Smooth muscle cell (in vitro differentiated cells): ENCODE measurements around the gene TRA2A. TPM values are rescaled to one million over a fixed set of nuclear protein-coding genes. Genes with fewer than 3 reads are reported as not detected.

Experiments used
- DNase-seq: peaks from one replicate; lab custom pipeline; 2025; ENCODE audit not compliant: unreplicated experiment; lab: John Stamatoyannopoulos, UW
- H2AFZ ChIP-seq: fragments of 200-600 bp; sonication (generic); 2 replicates; pipeline ENCODE4 v1.6.0; 2016; ENCODE audit warnings: antibody characterized with exemption, low read depth, mild to moderate bottlenecking
- H3F3A ChIP-seq: fragments of 200-600 bp; sonication (generic); 2 replicates; pipeline ENCODE4 v1.6.0; 2017; ENCODE audit warnings: antibody characterized with exemption, low read depth
- H3K27ac ChIP-seq: fragments of 200-600 bp; sonication (generic); 2 replicates; pipeline ENCODE4 v1.5.1; 2016; ENCODE audit warnings: low read depth, mild to moderate bottlenecking
- H3K27me3 ChIP-seq: fragments of 200-600 bp; sonication (generic); 2 replicates; pipeline ENCODE4 v1.6.1; 2016; ENCODE audit warnings: low read depth, mild to moderate bottlenecking
- H3K36me3 ChIP-seq: fragments of 200-600 bp; sonication (generic); 2 replicates; pipeline ENCODE4 v1.5.1; 2016; ENCODE audit warnings: low read depth
- H3K4me1 ChIP-seq: fragments of 200-600 bp; sonication (generic); 2 replicates; pipeline ENCODE4 v1.5.1; 2016; ENCODE audit warnings: low read depth
- H3K4me2 ChIP-seq: fragments of 200-600 bp; sonication (generic); 2 replicates; pipeline ENCODE4 v1.6.0; 2016; ENCODE audit warnings: mild to moderate bottlenecking
- H3K4me3 ChIP-seq: fragments of 200-600 bp; sonication (generic); 2 replicates; pipeline ENCODE4 v1.5.1; 2016; ENCODE audit warnings: mild to moderate bottlenecking
- H3K79me2 ChIP-seq: fragments of 200-600 bp; sonication (generic); 2 replicates; pipeline ENCODE4 v1.6.0; 2016; ENCODE audit warnings: low read depth, mild to moderate bottlenecking
- H3K9ac ChIP-seq: fragments of 200-600 bp; sonication (generic); 2 replicates; pipeline ENCODE4 v1.6.0; 2016; ENCODE audit warnings: low read depth
- H3K9me3 ChIP-seq: fragments of 200-600 bp; sonication (generic); replicated peaks from 2 replicates; pipeline ENCODE4 v1.5.1; 2016; ENCODE audit warnings: low read depth
- H4K20me1 ChIP-seq: fragments of 200-600 bp; sonication (generic); 2 replicates; pipeline ENCODE4 v1.6.0; 2016; ENCODE audit warnings: low read depth
- CTCF ChIP-seq: fragments of 200-600 bp; sonication (generic); IDR thresholded peaks from 2 replicates; pipeline ENCODE4 v1.5.1; 2017; ENCODE audit warnings: borderline replicate concordance, mild to moderate bottlenecking, antibody characterized with exemption; ENCODE audit not compliant: insufficient read depth, poor library complexity, severe bottlenecking
- WGBS: methylation state at CpG from one replicate; pipeline ENCODE4 v1.1.7; 2016; ENCODE audit warnings: low lambda C conversion rate; 5-methylcytosine and 5-hydroxymethylcytosine counted together
- polyA plus RNA-seq: library from polyadenylated mRNA; unstranded; fragments of >200 nt; fragmentation: Nextera tagmentation; extraction: Ambion mirVana; gene quantifications from 2 replicates; pipeline ENCODE4 v1.2.1, GENCODE V29; 2016
- total RNA-seq: library from RNA; depleted of rRNA; stranded (reverse); fragments of >200 nt; gene quantifications from 2 replicates; pipeline ENCODE4 v1.2.3, GENCODE V29; 2014

The TRA2A gene
- total and polyA plus RNA-seq, 2 experiments from 2014 or later, result 43.0 to 89.0 TPM

GRCh38 chr7:23471106-23471859 lies 60.5 kb downstream of the TRA2A start:
- H3K79me2 ChIP-seq, result peaks cover 43% of the 10 kb centered on the region
- H3F3A ChIP-seq, result peaks cover 4% of the 10 kb centered on the region
- no peaks in the 10 kb centered on the region for H3K27me3 ChIP-seq
- DNase-seq, result peak; percentile 61
- H2AFZ ChIP-seq, result peak overlapping the region; percentile 65
- peak overlapping the region; percentile 94 for H3K4me2 ChIP-seq
- H3K9me3 ChIP-seq, result no peaks in the 10 kb centered on the region
- peak overlapping the region; percentile 69 for H3K4me3 ChIP-seq
- peak overlapping the region; percentile 76 for H3K9ac ChIP-seq
- WGBS, result 1% methylated on average over 17 of the region's 44 CpGs
- H3K36me3 ChIP-seq, result no peaks in the 10 kb centered on the region
- H3K4me1 ChIP-seq, result peaks cover 38% of the 10 kb centered on the region
- peak overlapping the region; percentile 87 for H3K27ac ChIP-seq
- no peak for TF ChIP-seq CTCF
- peaks cover 13% of the 10 kb centered on the region for H4K20me1 ChIP-seq

GRCh38 chr7:23470330-23471105 lies 61.3 kb downstream of the TRA2A start, which contains the start of gene IGF2BP3:
IGF2BP3 (minus strand) TSS chr7:23470491; CDS start chr7:23470110, 381 bp downstream.
- DNase-seq, result peak; percentile 41
- WGBS, result under 1% methylated on average over 33 of the region's 34 CpGs

GRCh38 chr7:23469961-23470250 lies 61.9 kb downstream of the TRA2A start:
- peak overlapping the region; percentile 19 for H2AFZ ChIP-seq
- no peaks in the 10 kb centered on the region for H3K27me3 ChIP-seq
- peak overlapping the region; percentile 94 for H3K4me2 ChIP-seq
- H3K27ac ChIP-seq, result peak overlapping the region; percentile 87
- H3K4me3 ChIP-seq, result peak overlapping the region; percentile 69
- H3F3A ChIP-seq, result peaks cover 7% of the 10 kb centered on the region
- H3K4me1 ChIP-seq, result peaks cover 40% of the 10 kb centered on the region
- 3% methylated on average over 18 of the region's 18 CpGs for WGBS
- H3K79me2 ChIP-seq, result peaks cover 48% of the 10 kb centered on the region
- H3K9me3 ChIP-seq, result no peaks in the 10 kb centered on the region
- no peak for TF ChIP-seq CTCF
- no peak for DNase-seq
- H4K20me1 ChIP-seq, result peaks cover 27% of the 10 kb centered on the region
- H3K36me3 ChIP-seq, result no peaks in the 10 kb centered on the region
- H3K9ac ChIP-seq, result peak overlapping the region; percentile 76

More at GRCh38 chr7:23470330-23471105, 61.3 kb downstream of the TRA2A start, which contains the start of gene IGF2BP3:
- H3K4me3 ChIP-seq, result peak within 1 kb of the TSS; percentile 69
- H3K4me2 ChIP-seq, result peak within 1 kb of the TSS; percentile 94
- H3K9ac ChIP-seq, result peak within 1 kb of the TSS; percentile 76
- peaks cover 36% of the 10 kb centered on the region for H3K4me1 ChIP-seq
- TF ChIP-seq CTCF, result no peak
- peak within 1 kb of the TSS; percentile 65 for H2AFZ ChIP-seq
- H4K20me1 ChIP-seq, result peaks cover 21% of the 10 kb centered on the region
- H3K9me3 ChIP-seq, result no peaks in the 10 kb centered on the region
- peaks cover 43% of the 10 kb centered on the region for H3K79me2 ChIP-seq
- peaks cover 4% of the 10 kb centered on the region for H3F3A ChIP-seq
- H3K36me3 ChIP-seq, result no peaks in the 10 kb centered on the region
- H3K27me3 ChIP-seq, result no peaks in the 10 kb centered on the region
- H3K27ac ChIP-seq, result peak within 1 kb of the TSS; percentile 87
